ENCODE results near the gene VEZT.

Gene VEZT

DNA sequence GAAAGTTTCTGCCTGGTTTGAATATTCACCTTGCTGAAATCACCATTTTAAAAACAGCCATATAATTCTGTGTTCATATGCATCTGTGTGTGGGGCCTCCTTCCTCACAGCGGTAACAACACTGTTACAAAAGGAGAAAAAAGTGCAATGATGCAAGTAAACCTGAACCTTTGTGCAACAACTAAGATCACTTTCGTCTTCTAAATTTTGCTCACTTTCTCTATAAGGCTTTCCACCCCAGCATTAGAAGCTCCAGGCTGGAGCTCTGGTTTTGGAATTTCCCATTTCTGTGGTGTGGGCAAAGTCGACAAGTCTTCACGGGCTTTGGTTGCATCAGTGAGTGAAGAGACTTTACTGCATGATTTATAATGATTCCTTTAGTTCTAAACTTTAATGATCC, 18.7 kb upstream of the VEZT start:
- no peak for DNase-seq

DNA sequence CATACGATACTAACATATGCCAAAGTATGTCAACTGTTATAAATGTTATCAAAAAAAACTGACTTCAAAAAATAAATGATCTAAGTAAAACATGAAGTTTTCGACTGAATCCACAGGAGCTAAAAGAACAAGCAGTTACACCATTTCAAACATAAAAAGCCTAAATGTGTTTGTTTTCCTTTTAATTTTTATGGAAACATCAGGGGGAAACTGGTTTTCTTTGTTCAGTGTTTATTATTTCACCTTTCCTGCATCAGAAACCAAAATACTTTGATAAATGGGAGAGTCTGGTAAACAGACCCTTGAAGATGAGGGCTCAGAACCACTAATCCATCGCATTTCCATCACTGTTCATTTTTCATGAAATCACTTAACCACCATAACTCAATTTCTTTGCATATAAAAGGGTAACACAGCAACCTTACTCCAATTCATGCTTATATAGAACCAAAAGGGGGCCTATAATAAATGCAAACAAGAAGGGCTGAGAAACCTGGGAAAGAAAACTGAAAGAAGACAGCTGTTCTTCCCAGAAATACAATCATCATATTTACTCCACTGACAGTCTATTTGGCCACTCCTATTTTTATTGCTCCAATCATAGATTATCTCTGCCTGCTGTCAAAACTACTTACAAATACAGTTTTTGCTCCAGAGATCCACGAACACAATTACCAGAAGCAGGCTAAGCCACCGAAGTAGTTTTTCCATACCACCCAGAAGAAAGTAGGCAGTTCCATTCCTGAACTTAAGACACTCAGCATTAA, 17.3 kb upstream of the VEZT start:
- no peak for DNase-seq

GRCh38 chr12:95201056-95201670, 16.4 kb upstream of the VEZT start:
- no peak for DNase-seq

DNA sequence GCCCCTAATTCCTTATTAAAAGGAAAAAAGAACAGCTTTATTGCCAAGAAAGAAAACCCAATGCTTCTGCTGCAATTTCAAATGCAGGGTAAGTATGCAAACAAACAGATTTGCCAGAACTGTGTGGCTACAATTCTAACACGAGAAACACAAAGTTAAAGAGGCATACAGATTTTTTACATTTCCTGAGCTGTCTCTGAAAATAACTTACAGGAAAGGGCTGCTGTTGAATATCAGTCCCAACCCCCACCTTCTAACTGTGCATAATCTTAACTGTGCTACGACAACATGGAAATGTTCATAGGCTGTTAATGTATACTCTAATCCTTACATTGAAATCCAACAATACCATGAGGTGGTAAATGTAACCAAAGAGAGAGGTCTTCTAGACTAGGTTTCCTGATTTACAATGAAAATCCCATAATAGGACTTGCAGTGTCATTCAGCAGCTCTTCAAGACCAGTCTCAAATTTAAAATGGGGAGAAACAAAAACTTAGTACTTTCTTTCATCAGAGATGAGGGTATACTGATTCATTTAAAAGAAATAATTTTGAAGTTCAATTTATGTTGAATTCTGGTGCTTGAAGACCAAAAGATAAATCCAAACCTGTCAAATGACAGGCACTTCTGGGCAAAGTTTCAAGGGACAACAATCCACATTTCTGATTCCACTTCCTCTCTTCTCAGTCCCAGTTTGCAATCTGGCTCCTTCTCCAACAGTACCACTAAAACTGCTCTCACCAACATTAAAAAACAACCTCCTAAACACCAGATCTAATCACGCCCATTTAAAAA, 14.7 kb upstream of the VEZT start:
- no peak for DNase-seq

- DNase-seq = no peak
Observed at GRCh38 chr12:95203487-95204030, 14.0 kb upstream of the VEZT start.

DNA sequence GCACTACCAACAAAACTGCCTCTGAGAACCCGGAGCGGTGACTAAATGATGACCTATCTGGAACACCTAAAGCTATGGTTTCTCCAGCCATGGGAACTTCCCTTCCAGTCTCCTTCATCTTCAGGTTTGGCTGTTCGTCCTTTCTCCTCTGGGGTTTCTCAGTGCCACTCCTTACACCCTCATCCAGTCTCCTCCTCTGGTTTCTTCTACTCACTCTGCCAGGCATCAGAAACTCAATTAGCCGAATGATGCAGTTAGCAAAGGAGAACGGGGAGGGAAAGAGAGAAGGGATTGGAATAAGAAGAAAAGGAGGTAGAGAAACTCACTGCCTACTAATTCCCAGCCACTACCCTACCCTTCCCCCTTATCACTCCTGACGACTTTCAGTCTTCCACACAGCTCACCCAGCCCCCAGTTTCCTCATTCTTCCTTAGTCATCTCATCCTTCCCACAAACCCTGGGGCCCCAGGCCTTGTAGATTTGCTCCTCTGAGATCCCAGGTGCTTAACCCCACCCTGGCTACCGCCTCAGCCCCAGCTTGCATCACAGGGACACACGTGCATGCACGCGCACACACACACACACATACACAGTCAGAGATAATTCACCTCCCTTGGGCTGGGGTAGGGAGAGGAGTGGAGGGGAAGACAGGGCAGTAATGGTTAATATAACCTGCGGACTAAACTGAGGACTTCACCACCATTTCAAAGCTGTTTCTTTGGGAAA, 13.3 kb upstream of the VEZT start:
- peak in 2 of 51 donors; percentile 3 to 42 for DNase-seq

- no peak for DNase-seq
Observed at GRCh38 chr12:95205016-95205624, 12.5 kb upstream of the VEZT start.

DNA sequence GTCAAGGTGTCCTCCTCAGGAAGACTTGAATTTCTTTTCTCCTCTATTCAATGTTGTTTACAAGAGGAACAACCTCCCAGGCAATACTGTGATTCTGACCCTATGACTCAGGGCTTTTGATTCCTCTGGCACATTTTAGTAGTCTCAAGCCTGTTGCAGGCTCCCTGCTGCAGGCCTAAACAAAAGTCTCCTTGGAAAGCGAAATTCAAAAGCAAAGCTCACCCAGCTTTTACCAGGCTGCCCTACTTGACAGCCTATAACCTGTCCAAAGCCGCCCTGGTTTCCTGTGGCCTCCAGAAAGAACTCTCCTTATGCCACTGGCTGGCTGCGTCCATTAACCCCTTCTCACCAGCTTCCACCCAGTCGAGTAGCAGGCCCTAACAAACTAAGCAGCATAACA, 11.9 kb upstream of the VEZT start:
- DNase-seq = peak in 29 of 51 donors; percentile 1 to 66 (median 31)

- no peak for DNase-seq
Observed at GRCh38 chr12:95206916-95207315, 10.7 kb upstream of the VEZT start.

GRCh38 chr12:95207407-95207806, 10.2 kb upstream of the VEZT start:
- no peak for DNase-seq

DNA sequence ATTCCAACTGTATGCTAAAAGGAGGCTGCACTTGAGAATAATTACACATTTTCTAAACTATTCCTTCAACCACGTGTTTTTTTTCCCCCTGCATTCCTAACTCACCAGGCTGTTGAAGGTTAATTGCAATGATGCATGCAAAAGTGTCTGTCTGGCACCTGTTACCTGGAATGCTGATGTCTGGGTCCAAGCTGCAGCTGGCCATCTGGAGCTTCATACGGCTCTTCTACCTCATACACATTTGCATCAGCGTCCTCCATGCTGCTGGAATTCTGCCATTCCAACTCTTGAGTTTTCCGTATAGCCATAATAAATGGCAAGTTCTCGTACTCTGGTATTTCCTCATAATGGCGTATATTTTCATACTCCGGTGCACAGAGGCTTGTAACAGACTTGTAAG, 8.9 kb upstream of the VEZT start:
- DNase-seq = no peak

DNA sequence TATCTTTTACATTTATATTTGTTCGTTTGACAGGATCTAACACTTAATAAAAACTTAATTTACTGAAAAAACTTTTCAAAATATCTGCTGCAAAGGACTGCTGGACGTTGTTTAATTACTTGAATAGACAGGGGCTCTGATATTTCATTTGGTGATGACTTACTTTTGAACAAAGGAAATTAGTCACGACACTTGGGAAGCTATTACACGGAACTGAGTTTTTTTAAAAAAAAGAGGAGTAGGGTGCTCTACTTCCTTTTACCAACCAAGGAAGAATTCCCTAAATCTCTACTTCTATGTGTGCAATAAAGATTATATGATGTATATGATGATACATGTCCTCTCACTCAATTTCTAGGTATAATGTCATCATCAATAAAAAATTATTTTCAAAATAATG, 5.0 kb upstream of the VEZT start:
- DNase-seq = no peak

DNA sequence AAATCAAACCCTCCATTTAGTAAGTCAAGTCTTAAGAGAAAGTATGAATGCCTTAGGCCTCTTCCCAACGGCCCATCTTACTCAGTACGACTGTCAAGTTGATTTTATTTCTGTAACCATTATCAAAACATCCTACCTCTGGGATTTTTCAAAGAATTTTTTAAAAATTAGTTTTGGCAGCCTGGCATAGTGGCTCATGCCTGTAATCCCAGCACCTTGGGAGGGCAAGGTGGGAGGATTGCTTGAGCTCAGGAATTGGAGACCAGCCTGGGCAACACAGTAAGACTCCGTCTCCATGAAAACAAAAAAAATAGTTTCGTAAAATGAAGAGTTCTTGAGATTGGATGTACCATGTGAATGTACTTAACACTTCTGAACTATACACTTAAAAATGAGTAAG, 4.5 kb upstream of the VEZT start:
- no peak for DNase-seq

DNA sequence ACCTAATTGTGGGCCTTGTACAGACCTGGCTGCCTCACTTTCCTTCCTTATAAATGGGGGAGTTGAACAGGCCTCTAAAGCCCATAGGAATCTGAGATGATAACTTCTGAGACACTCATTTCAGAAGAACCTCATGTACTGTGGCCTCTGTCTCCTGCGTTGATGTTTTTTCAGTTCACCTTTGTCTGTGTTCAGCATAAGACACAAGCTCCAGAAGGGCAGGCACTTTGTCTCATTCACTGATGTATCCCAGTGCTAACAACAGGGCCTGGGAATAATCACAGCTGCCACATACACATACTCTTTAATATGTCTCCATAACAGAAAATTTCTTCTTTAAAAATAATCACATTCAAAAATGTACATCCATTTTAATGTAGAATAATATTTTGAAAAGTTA, 3.7 kb upstream of the VEZT start:
- DNase-seq = no peak

GRCh38 chr12:95214466-95214865, 3.1 kb upstream of the VEZT start:
- DNase-seq = no peak

DNA sequence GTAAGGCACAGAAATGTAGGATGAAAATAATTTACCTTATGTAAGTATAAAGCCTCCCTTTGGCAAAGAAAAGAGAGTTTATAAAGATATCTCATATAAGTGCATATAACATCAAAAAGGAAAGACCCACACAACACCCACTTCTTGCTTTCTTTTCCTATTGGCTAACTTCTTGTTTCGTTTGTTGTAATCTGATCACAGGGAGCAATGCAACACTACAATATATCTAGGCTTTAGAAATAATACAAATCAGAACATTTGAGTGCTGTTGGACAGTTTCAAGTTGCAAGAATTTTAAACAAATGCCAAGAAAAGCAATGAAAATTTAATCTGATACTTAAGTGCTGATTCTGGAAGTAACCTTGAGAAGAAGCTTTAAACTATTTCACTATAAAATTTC, 1.7 kb upstream of the VEZT start:
- DNase-seq = peak in 1 of 51 donors; percentile 5

GRCh38 chr12:95216711-95217376, 763 bp upstream of the VEZT start:
- DNase-seq = peak in 3 of 51 donors; percentile 48 to 65 (median 53)

GRCh38 chr12:95218150-95219133, 835 bp downstream of the VEZT start:
- peak in 16 of 51 donors; percentile 31 to 85 (median 66) for DNase-seq

DNA sequence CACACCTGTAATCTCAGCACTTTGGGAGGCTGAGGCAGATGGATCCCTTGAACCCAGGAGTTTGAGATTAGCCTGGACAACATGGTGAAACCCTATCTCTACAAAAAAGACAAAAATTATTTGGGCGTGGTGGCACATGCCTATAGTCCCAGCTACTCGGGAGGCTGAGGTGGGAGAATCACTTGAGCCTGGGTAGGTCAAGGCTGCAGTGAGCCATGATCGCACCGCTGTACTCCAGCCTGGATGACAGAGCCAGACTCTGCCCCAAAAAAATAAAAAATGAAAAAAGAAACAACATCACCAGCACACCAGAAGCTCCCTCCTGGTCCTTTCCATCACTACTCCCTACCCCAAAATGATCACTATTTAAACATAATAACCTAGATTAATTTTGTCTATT, 2.6 kb downstream of the VEZT start:
- no peak for DNase-seq
